Mesendoderm (in vitro differentiated cells): Measurements from ENCODE around the gene CXADR.

ENCODE experiments used
- DNase-seq: peaks from one replicate; pipeline ENCODE4 v3.0.0; 2013
- H2AK5ac ChIP-seq: 2 replicates; pipeline ENCODE4 v1.6.1; 2013; ENCODE audit warnings: low read length, inconsistent platforms
- H2BK120ac ChIP-seq: 2 replicates; pipeline ENCODE4 v1.6.1; 2013; ENCODE audit warnings: low read depth, mild to moderate bottlenecking, low read length, moderate library complexity, mixed read lengths
- H2BK15ac ChIP-seq: replicated peaks from 2 replicates; pipeline ENCODE4 v1.6.1; 2013; ENCODE audit warnings: low read depth, mild to moderate bottlenecking, moderate library complexity
- H2BK5ac ChIP-seq: 2 replicates; pipeline ENCODE4 v1.6.1; 2013; ENCODE audit warnings: low read length, inconsistent platforms
- H3K18ac ChIP-seq: 2 replicates; pipeline ENCODE4 v1.6.1; 2013; ENCODE audit warnings: mild to moderate bottlenecking, low read length, mixed read lengths
- H3K23ac ChIP-seq: one replicate; pipeline ENCODE4 v1.6.1; 2013; ENCODE audit warnings: low read length
- H3K27ac ChIP-seq: 2 replicates; pipeline ENCODE4 v1.5.1; 2013; ENCODE audit warnings: low read depth, mild to moderate bottlenecking, inconsistent platforms, low read length, moderate library complexity
- H3K27me3 ChIP-seq: 2 replicates; pipeline ENCODE4 v1.6.1; 2013; ENCODE audit warnings: low read length, control low read depth, mild to moderate bottlenecking, inconsistent platforms; ENCODE audit not compliant: insufficient read depth, poor library complexity
- H3K36me3 ChIP-seq: 2 replicates; pipeline ENCODE4 v1.6.1; 2013; ENCODE audit warnings: low read length, inconsistent platforms; ENCODE audit not compliant: control insufficient read depth, insufficient read depth
- H3K4ac ChIP-seq: one replicate; pipeline ENCODE4 v1.6.1; 2013; ENCODE audit warnings: low read depth, mild to moderate bottlenecking, low read length, moderate library complexity
- H3K4me1 ChIP-seq: 2 replicates; pipeline ENCODE4 v1.6.1; 2013; ENCODE audit warnings: low read depth, low read length, inconsistent platforms; ENCODE audit not compliant: control insufficient read depth
- H3K4me2 ChIP-seq: 2 replicates; pipeline ENCODE4 v1.6.1; 2013; ENCODE audit warnings: low read length
- H3K4me3 ChIP-seq: 2 replicates; pipeline ENCODE4 v1.5.1; 2013; ENCODE audit warnings: mild to moderate bottlenecking, low read length
- H3K56ac ChIP-seq: one replicate; pipeline ENCODE4 v1.6.1; 2013; ENCODE audit warnings: low read length
- H3K79me1 ChIP-seq: 2 replicates; pipeline ENCODE4 v1.6.1; 2013; ENCODE audit warnings: low read length, inconsistent platforms
- H3K79me2 ChIP-seq: 2 replicates; pipeline ENCODE4 v1.6.1; 2013; ENCODE audit warnings: mild to moderate bottlenecking, low read length; ENCODE audit not compliant: control insufficient read depth, insufficient read depth
- H3K9ac ChIP-seq: 2 replicates; pipeline ENCODE4 v1.6.1; 2013; ENCODE audit warnings: low read length, inconsistent platforms
- H4K5ac ChIP-seq: one replicate; pipeline ENCODE4 v1.6.1; 2013; ENCODE audit warnings: low read length
- H4K8ac ChIP-seq: one replicate; pipeline ENCODE4 v1.6.1; 2013; ENCODE audit warnings: low read depth, mild to moderate bottlenecking, control low read depth, low read length, moderate library complexity
- WGBS: extraction: QIAGEN DNeasy Blood & Tissue Kit; methylation state at CpG from one replicate; pipeline ENCODE4 v1.1.7; 2013; ENCODE audit warnings: low lambda C conversion rate, missing lambda C conversion rate; ENCODE audit not compliant: insufficient coverage; ENCODE audit errors: extremely low coverage; 5-methylcytosine and 5-hydroxymethylcytosine counted together

CXADR gene

DNA sequence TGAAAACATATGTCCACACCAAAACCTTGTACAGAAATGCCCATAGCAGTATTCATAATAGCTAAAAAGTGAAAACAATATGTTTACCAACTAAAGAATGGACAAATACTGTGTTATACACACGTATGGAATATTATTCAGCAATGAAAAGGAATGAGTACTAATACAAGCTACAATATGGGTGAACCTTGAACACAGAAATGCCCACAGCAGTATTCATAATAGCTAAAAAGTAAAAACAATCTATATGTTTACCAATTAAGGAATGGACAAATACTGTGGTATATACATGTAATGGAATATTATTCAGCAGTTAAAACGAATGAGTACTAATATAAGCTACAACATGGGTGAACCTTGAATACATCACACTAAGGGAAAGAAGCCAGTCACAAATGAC, 96.8 kb downstream of the CXADR start:
- no peak overlapping the region for H2BK120ac ChIP-seq
- H2AK5ac ChIP-seq: no peak overlapping the region
- no peaks in the 10 kb centered on the region for H3K27me3 ChIP-seq
- no peak overlapping the region for H3K27ac ChIP-seq
- H3K79me2 ChIP-seq: peaks cover 38% of the 10 kb centered on the region
- no peak overlapping the region for H4K8ac ChIP-seq
- no peak overlapping the region for H3K4me3 ChIP-seq
- no CpG with 5 or more reads among the region's 2 CpGs for WGBS
- H3K4ac ChIP-seq: no peak overlapping the region
- H3K4me1 ChIP-seq: no peaks in the 10 kb centered on the region
- H4K5ac ChIP-seq: no peak overlapping the region
- H3K4me2 ChIP-seq: no peak overlapping the region
- no peak overlapping the region for H2BK15ac ChIP-seq
- no peak for DNase-seq
- H2BK5ac ChIP-seq: no peak overlapping the region
- no peak overlapping the region for H3K9ac ChIP-seq
- H3K56ac ChIP-seq: no peak overlapping the region
- no peak overlapping the region for H3K23ac ChIP-seq
- H3K36me3 ChIP-seq: peaks cover 4% of the 10 kb centered on the region
- peaks cover 3% of the 10 kb centered on the region for H3K79me1 ChIP-seq
- H3K18ac ChIP-seq: no peak overlapping the region

DNA sequence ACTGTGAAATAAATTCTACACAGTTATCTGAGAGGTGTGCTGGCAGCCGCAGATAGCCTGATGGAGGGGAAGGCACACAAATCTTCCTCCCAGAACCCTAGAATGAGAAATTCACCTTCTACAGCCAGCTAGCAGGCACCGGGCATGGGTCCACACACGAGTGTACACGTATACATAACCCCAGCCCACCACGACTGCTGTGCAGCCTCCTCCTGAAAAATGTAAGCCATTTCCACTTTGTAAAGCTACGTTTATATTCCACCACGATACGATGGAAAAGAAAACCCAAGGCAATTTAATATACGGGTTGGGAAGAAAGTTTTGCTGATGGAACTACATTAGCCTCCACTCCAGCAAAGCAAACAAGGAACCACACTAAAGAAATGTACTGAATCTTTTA, 98.1 kb downstream of the CXADR start:
- no peak overlapping the region for H2BK5ac ChIP-seq
- no peak overlapping the region for H2BK15ac ChIP-seq
- no CpG with 5 or more reads among the region's 9 CpGs for WGBS
- H2AK5ac ChIP-seq: no peak overlapping the region
- no peak overlapping the region for H3K4ac ChIP-seq
- H3K23ac ChIP-seq: no peak overlapping the region
- peak overlapping the region; percentile 95 for H3K9ac ChIP-seq
- H4K5ac ChIP-seq: no peak overlapping the region
- H3K4me2 ChIP-seq: peak overlapping the region; percentile 52
- no peaks in the 10 kb centered on the region for H3K4me1 ChIP-seq
- H3K27me3 ChIP-seq: no peaks in the 10 kb centered on the region
- peaks cover 38% of the 10 kb centered on the region for H3K79me2 ChIP-seq
- H3K27ac ChIP-seq: no peak overlapping the region
- H3K36me3 ChIP-seq: peaks cover 4% of the 10 kb centered on the region
- DNase-seq: no peak
- H3K18ac ChIP-seq: peak overlapping the region; percentile 13
- peaks cover 3% of the 10 kb centered on the region for H3K79me1 ChIP-seq
- no peak overlapping the region for H2BK120ac ChIP-seq
- no peak overlapping the region for H3K4me3 ChIP-seq
- peak overlapping the region; percentile 69 for H3K56ac ChIP-seq
- H4K8ac ChIP-seq: no peak overlapping the region

DNA sequence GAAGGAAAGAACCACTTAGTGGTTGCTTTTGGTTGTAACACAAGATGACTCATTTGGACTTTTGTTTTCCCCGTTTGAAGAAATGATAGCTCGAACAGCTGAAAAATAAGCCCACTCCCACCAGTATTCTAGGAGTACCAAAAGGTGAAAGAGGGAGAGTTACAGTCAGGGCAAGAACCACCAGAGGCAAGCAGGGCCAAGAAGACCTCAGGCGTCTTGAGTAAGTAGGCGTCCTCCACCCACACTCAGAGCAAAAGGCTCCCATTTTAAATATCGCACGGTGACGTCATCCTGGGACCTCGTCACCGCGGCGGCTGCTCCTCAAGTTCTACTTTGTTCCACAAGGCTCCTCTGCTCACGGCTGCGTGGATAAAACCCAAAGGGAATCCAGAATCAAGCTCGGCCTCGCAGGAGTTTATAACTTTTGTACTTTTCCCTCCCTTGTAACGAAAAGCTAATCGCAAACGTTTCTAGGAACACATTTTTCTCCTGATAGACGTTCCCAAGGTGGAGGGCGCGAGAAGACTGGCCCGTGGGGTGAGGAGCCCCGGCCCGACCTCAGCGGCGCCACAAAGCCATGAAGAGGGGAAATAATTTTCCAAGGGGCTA, 98.7 kb downstream of the CXADR start:
- Histone ChIP-seq H2AK5ac (no peak overlapping the region), H3K4me3 (peak overlapping the region; percentile 86), H3K79me1 (peaks cover 3% of the 10 kb centered on the region), H3K4ac (peak overlapping the region; percentile 95), H3K36me3 (peaks cover 4% of the 10 kb centered on the region), H3K4me1 (no peaks in the 10 kb centered on the region), H3K9ac (peak overlapping the region; percentile 95), H4K5ac (no peak overlapping the region), H3K18ac (peak overlapping the region; percentile 41), H2BK15ac (no peak overlapping the region), H3K79me2 (peaks cover 38% of the 10 kb centered on the region), H3K56ac (peak overlapping the region; percentile 96), H3K4me2 (peak overlapping the region; percentile 52), H3K27me3 (no peaks in the 10 kb centered on the region), H3K27ac (no peak overlapping the region), H2BK120ac (no peak overlapping the region), H2BK5ac (no peak overlapping the region), H4K8ac (peak overlapping the region; percentile 7), H3K23ac (peak overlapping the region; percentile 29)
- DNase-seq: peak; percentile 90
- WGBS: no CpG with 5 or more reads among the region's 26 CpGs

DNA sequence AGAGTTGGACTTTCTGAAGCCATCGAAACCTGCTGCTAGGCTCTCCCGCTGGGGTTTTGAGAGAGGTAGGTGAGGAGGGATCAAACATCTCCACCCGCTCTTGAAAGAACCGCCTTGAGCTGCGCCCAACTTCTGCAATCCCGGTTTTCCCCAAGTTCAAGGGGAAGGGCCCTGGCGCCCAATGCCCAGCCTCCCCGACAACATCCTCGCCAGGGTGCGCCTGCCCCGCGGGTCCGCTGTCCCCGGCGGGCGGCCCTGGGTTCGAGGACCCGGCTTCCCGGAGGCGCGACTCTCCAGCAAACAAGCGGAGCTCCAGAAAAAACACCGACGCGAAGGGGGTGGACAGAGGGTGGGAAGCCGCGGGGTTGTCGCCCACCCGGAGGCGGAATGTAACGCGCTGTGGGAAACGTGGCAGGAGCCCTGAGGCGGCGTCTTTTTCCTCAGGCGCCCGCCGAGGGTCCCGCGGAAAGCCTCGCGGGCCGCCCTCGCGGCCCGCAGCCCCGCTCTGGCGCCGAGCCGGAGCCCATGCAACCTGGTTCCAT, 99.3 kb downstream of the CXADR start:
- H3K79me2 ChIP-seq: peaks cover 38% of the 10 kb centered on the region
- H3K4me1 ChIP-seq: no peaks in the 10 kb centered on the region
- H3K23ac ChIP-seq: peak overlapping the region; percentile 29
- H3K27me3 ChIP-seq: no peaks in the 10 kb centered on the region
- H3K18ac ChIP-seq: peak overlapping the region; percentile 41
- peak overlapping the region; percentile 95 for H3K4ac ChIP-seq
- peak overlapping the region; percentile 52 for H3K4me2 ChIP-seq
- H3K27ac ChIP-seq: peak overlapping the region; percentile 9
- H3K9ac ChIP-seq: peak overlapping the region; percentile 95
- no peak overlapping the region for H2BK120ac ChIP-seq
- peak overlapping the region; percentile 96 for H3K56ac ChIP-seq
- no CpG with 5 or more reads among the region's 50 CpGs for WGBS
- DNase-seq: peak; percentile 60
- peak overlapping the region; percentile 7 for H4K8ac ChIP-seq
- peaks cover 3% of the 10 kb centered on the region for H3K79me1 ChIP-seq
- no peak overlapping the region for H2AK5ac ChIP-seq
- H2BK15ac ChIP-seq: no peak overlapping the region
- H3K36me3 ChIP-seq: peaks cover 4% of the 10 kb centered on the region
- peak overlapping the region; percentile 86 for H3K4me3 ChIP-seq
- no peak overlapping the region for H2BK5ac ChIP-seq
- no peak overlapping the region for H4K5ac ChIP-seq

DNA sequence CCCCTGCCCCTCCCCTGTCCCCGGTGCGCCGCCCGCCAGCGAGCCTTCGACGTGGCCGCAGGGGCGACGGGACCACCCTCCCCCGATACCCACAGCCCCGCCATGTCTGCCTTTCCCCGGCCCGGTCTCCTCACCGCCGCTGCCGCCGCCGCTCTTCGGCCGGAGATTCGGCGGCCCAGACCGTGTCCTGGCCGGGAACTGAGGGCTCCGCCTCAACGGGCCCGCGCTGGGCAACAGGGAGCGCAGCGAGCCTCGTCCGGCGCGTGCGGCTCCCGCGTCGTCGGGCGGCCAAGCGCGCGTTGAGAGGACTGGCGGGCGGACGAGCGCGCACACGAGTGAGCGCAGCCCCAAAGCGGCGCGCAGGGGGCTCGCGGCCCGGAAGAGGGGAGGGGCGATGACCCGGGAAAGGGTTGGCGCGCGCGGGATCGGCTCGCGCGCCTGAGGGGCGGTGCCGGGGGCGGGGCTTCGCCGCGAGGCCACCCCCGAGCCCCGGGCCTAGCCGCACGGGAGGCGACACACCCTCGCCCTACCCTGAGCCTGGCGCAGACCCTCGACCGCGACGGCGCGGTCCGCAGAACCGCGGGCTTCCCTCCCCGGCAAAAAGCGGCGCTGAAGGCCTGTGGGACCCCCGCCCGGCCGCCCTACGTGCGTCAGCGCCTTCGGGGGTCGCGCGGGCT, 99.9 kb downstream of the CXADR start, which contains the start of gene BTG3:
Gene BTG3, minus strand, starts transcription at position 337 of the 677 bp plus-strand sequence. CDS start 3,757 bp downstream, outside the sequence.
- Histone ChIP-seq H4K5ac (no peak within 1 kb of the TSS), H4K8ac (peak within 1 kb of the TSS; percentile 30), H3K4me1 (no peaks in the 10 kb centered on the region), H3K36me3 (peaks cover 1% of the 10 kb centered on the region), H3K4me3 (peak within 1 kb of the TSS; percentile 86), H2AK5ac (no peak within 1 kb of the TSS), H2BK15ac (no peak within 1 kb of the TSS), H3K27ac (peak within 1 kb of the TSS; percentile 9), H3K4me2 (peak within 1 kb of the TSS; percentile 52), H3K79me2 (peaks cover 35% of the 10 kb centered on the region), H2BK120ac (no peak within 1 kb of the TSS), H3K9ac (peak within 1 kb of the TSS; percentile 95), H2BK5ac (no peak within 1 kb of the TSS), H3K18ac (peak within 1 kb of the TSS; percentile 41), H3K4ac (peak within 1 kb of the TSS; percentile 95), H3K27me3 (no peaks in the 10 kb centered on the region), H3K23ac (peak within 1 kb of the TSS; percentile 29), H3K56ac (peak within 1 kb of the TSS; percentile 96), H3K79me1 (peaks cover 2% of the 10 kb centered on the region)
- no CpG with 5 or more reads among the region's 102 CpGs for WGBS
- peak; percentile 84 for DNase-seq
